ENCODE results near the gene PLCH2.

- TF ChIP-seq MAX (IDR thresholded peaks at IDR 0.05; ENCODE audit: insufficient read depth, insufficient read length): no peak
- TF ChIP-seq POLR2AphosphoS5 (IDR thresholded peaks at IDR 0.05; ENCODE audit: insufficient read depth, low read depth, low read length): no peak
These were observed 34.3 kb upstream of the PLCH2 start for GRCh38 chr1:2441746-2442145.

Data from endothelial cell of umbilical vein (primary cell).